ENCODE measurements around the gene ACTR2.
"Not testable (repeated sequence)": the region's sequence is repeated elsewhere in the genome, so short reads cannot be mapped to it uniquely, and the experiment has no call there.

The ACTR2 gene

DNA sequence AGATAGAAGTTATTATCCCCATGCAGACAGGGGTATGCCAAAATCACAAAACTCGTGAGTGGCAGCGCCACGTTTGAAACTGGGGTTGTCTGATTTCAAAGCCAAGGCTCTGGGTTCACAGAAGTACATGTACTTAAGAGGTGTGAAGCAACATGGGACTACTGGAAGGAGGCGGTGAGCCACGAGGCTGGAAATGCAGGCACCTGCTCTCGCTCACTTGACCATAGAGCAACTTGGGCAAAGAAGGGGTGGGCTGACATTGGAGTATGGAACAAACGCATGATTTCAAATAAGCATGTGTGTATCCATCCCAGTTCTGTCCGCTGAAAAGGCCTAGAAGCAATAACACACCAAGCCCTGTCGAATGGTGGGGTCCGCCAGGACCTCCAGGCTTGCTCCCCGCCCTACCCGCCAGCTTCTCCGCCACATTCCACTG, 593 bp upstream of the ACTR2 start:
- DNase-seq (ENCODE audit: insufficient read length, low spot score): no peak
- TF ChIP-seq PAX5 (IDR thresholded peaks at IDR 0.05; ENCODE audit: insufficient read depth, low read length, severe bottlenecking) (no peak), SPI1 (IDR thresholded peaks at IDR 0.05; ENCODE audit: low read depth, low read length) (no peak), POU2F2 (IDR thresholded peaks at IDR 0.05; ENCODE audit: low read depth, low read length) (no peak), TAF1 (IDR thresholded peaks at IDR 0.05; ENCODE audit: low read depth, low read length) (no peak), POLR2AphosphoS5 (IDR thresholded peaks at IDR 0.05; ENCODE audit: low read depth, low read length) (no peak), POLR2A (IDR thresholded peaks at IDR 0.05; ENCODE audit: low read depth, low read length) (no peak)
- no peak for FAIRE-seq

DNA sequence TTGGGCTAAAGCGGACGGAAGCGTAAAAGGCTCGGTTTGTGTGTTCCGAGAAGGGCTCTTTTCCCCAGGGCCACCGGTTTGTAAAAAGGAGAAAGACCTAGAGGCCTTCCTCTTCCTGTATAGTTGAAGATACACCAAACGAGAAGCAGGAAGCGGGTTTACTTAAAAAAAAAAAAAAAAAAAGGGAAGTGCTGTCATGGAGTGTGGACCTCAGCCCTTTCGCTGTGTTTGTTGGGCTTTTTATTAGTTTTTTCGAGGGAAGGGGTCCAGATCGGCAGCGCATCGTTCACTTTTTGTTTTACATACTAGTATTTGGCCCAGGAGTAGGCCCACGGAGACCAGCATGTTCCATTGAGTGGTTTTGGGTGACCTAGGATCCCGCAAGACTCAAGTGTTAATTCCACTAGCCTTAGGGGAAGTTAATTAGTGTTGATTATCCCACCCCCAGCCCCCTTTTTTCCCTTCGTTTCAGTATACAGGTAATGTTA, 676 bp downstream of the ACTR2 start:
- TF ChIP-seq SPI1 (IDR thresholded peaks at IDR 0.05; ENCODE audit: low read depth, low read length) (peak; percentile 97), POLR2A (IDR thresholded peaks at IDR 0.05; ENCODE audit: low read depth, low read length) (peak; percentile 57; the same call in 1 of the 2 replicates), TAF1 (IDR thresholded peaks at IDR 0.05; ENCODE audit: low read depth, low read length) (no peak)
- FAIRE-seq: no peak
- peak; percentile 23 for DNase-seq (ENCODE audit: insufficient read length, low spot score)

DNA sequence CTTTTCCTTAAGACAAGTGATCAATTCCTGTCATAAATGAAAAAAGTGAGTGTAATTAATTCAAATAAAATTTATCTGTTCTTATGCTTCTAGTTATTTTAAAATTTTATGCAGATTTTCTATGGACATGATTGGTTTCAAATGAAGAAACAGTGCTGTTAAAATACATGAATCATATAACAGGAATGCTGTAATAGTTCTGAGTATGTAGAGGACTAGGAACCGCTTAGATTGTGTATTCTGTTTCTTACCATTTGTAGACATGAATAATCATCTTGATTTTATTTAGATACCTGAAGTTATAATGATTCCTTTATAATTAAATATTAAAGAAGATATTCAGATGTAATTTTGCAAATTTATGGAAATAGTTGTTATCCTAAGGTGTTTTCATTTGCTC, 3.5 kb downstream of the ACTR2 start:
- FAIRE-seq: no peak
- TF ChIP-seq POLR2A (IDR thresholded peaks at IDR 0.05; ENCODE audit: low read depth, low read length) (no peak), SPI1 (IDR thresholded peaks at IDR 0.05; ENCODE audit: low read depth, low read length) (no peak), POU2F2 (IDR thresholded peaks at IDR 0.05; ENCODE audit: low read depth, low read length) (no peak), PAX5 (IDR thresholded peaks at IDR 0.05; ENCODE audit: insufficient read depth, low read length, severe bottlenecking) (no peak), POLR2AphosphoS5 (IDR thresholded peaks at IDR 0.05; ENCODE audit: low read depth, low read length) (no peak), TAF1 (IDR thresholded peaks at IDR 0.05; ENCODE audit: low read depth, low read length) (no peak)
- no peak for DNase-seq (ENCODE audit: insufficient read length, low spot score)

DNA sequence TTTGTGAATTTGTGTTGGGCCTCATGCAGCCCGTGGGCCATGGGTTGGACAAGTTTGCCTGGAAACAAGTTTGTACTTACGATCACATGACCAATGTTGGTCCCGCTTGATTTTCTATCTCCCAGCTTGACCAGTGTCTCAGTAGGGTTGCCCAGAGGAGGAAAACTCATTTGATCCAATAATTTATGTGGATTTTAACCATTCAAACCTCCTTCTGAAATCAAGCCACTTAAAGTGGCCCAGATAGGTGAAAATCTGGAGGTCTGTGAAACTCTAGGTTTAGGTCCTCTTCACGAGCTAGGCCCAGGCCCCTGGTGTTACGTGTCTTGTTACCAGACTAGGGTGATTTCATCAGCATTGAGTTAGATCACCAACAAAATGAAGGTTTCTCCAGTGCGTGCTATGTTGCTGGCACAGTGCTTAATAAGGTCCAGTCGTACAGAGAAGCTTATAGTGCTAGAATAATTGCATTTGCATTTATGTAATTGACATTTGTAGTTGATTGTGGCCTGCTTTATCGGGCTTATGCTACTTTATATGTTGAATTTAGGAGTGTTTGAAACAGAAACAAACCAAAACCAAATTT, 4.4 kb downstream of the ACTR2 start:
- no peak for TF ChIP-seq SPI1 (IDR thresholded peaks at IDR 0.05; ENCODE audit: low read depth, low read length)
- TF ChIP-seq POLR2A (IDR thresholded peaks at IDR 0.05; ENCODE audit: low read depth, low read length): no peak
- TF ChIP-seq POLR2AphosphoS5 (IDR thresholded peaks at IDR 0.05; ENCODE audit: low read depth, low read length): peak; percentile 79
- DNase-seq (ENCODE audit: insufficient read length, low spot score): no peak
- FAIRE-seq: no peak

DNA sequence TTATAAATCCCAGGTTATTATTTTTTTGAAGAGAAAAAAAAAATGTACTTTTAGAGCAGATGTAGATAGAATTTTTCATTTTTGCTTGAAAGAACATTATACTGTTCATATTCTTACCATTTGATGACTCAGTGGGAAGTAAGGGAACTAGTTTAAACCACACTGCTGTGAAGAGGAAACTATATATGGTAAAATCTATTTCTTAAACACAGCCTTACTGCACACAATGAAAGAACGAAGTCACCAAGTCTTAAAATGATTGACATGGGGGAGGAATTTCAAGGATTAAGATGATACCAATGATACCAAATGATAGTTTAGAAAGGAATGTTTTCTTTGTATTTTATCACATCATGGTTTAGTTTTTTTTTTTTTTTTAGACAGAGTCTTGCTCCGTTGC, 5.0 kb downstream of the ACTR2 start:
- FAIRE-seq: no peak
- no peak for DNase-seq (ENCODE audit: insufficient read length, low spot score)
- TF ChIP-seq SPI1 (IDR thresholded peaks at IDR 0.05; ENCODE audit: low read depth, low read length) (no peak), POU2F2 (IDR thresholded peaks at IDR 0.05; ENCODE audit: low read depth, low read length) (no peak), POLR2AphosphoS5 (IDR thresholded peaks at IDR 0.05; ENCODE audit: low read depth, low read length) (no peak), PAX5 (IDR thresholded peaks at IDR 0.05; ENCODE audit: insufficient read depth, low read length, severe bottlenecking) (no peak), POLR2A (IDR thresholded peaks at IDR 0.05; ENCODE audit: low read depth, low read length) (no peak), TAF1 (IDR thresholded peaks at IDR 0.05; ENCODE audit: low read depth, low read length) (no peak)

DNA sequence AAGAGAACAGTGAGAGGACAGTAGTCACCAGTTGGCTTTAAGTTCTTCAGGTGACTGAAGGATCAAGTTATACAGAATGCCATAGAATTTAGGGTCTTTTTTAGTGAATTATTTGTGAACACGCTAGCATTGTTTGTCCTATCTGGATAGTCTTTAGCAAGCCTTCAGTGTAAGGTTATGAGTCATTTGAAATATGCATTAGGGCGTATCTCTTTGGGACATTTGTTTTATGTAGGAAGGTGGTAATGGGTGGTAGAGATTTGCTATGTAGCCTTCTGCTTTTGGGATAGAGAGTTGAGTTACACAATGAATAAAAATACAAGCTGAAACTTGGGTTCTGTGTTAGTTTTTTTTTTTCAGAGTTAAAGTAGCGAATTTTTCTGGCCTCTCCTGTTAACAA, 13.0 kb downstream of the ACTR2 start:
- TF ChIP-seq PAX5 (IDR thresholded peaks at IDR 0.05; ENCODE audit: insufficient read depth, low read length, severe bottlenecking) (no peak), TAF1 (IDR thresholded peaks at IDR 0.05; ENCODE audit: low read depth, low read length) (no peak), POLR2A (IDR thresholded peaks at IDR 0.05; ENCODE audit: low read depth, low read length) (no peak), POU2F2 (IDR thresholded peaks at IDR 0.05; ENCODE audit: low read depth, low read length) (no peak), SPI1 (IDR thresholded peaks at IDR 0.05; ENCODE audit: low read depth, low read length) (no peak), POLR2AphosphoS5 (IDR thresholded peaks at IDR 0.05; ENCODE audit: low read depth, low read length) (no peak)
- FAIRE-seq (no peak), DNase-seq (ENCODE audit: insufficient read length, low spot score) (no peak)

DNA sequence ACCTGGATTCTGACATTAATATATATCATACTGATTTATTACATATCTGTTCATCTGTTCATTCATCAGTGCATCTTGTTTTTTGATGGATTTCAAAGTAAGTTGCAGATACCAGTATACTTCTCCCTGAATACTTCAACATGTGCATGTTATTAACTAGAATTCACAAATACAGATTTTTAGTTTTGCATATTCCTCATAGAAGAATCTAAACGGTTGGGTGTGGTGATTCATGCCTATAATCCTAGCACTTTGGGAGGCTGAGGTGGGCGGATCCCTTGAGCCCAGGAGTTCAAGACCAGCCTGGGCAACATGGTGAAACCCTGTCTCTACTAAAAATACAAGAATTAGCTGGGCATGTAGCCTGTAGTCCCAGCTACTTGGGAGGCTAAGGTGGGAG, 16.8 kb downstream of the ACTR2 start:
- not testable (repeated sequence) for FAIRE-seq; DNase-seq (ENCODE audit: insufficient read length, low spot score)

DNA sequence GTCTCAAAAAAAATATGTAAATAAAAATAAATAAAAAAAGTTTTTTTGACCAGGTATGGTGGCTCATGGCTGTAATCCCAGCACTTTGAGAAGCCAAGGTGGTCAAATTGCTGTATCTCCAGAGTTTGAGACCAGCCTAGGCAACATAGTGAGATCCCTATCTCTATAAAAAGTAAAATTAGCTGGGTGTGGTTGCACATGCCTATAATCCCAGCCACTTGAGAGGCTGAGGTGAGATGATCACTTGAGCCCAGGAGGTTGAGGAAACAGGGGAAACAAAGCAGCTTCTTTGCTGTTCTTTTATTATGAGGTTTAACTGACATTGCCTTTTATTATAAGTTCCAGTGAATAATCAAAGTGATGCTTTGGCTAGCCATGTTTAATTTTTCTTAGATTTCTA, 25.0 kb downstream of the ACTR2 start:
- FAIRE-seq (no peak), DNase-seq (ENCODE audit: insufficient read length, low spot score) (no peak)
- TF ChIP-seq PAX5 (IDR thresholded peaks at IDR 0.05; ENCODE audit: insufficient read depth, low read length, severe bottlenecking): no peak
- TF ChIP-seq POLR2AphosphoS5 (IDR thresholded peaks at IDR 0.05; ENCODE audit: low read depth, low read length): no peak
- TF ChIP-seq TAF1 (IDR thresholded peaks at IDR 0.05; ENCODE audit: low read depth, low read length): no peak
- no peak for TF ChIP-seq SPI1 (IDR thresholded peaks at IDR 0.05; ENCODE audit: low read depth, low read length)
- no peak for TF ChIP-seq POLR2A (IDR thresholded peaks at IDR 0.05; ENCODE audit: low read depth, low read length)
- TF ChIP-seq POU2F2 (IDR thresholded peaks at IDR 0.05; ENCODE audit: low read depth, low read length): no peak

DNA sequence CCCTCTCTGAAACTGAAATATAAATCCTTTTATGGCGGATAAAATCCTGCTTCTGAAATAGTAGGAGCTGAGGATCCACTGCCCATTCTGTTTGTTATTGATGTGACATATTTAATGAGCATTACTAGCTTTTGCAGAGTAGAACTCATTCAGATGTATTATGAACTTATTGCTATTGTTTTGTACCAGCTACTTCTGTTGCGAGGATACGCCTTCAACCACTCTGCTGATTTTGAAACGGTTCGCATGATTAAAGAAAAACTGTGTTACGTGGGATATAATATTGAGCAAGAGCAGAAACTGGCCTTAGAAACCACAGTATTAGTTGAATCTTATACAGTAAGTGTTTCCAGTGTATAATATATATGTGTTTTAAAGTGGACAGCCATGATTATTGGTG, 27.7 kb downstream of the ACTR2 start:
- DNase-seq (ENCODE audit: insufficient read length, low spot score) (no peak), FAIRE-seq (peak; percentile 28)
- no peak for TF ChIP-seq POU2F2 (IDR thresholded peaks at IDR 0.05; ENCODE audit: low read depth, low read length)
- no peak for TF ChIP-seq PAX5 (IDR thresholded peaks at IDR 0.05; ENCODE audit: insufficient read depth, low read length, severe bottlenecking)
- no peak for TF ChIP-seq POLR2A (IDR thresholded peaks at IDR 0.05; ENCODE audit: low read depth, low read length)
- TF ChIP-seq TAF1 (IDR thresholded peaks at IDR 0.05; ENCODE audit: low read depth, low read length): no peak
- no peak for TF ChIP-seq POLR2AphosphoS5 (IDR thresholded peaks at IDR 0.05; ENCODE audit: low read depth, low read length)
- TF ChIP-seq SPI1 (IDR thresholded peaks at IDR 0.05; ENCODE audit: low read depth, low read length): no peak

DNA sequence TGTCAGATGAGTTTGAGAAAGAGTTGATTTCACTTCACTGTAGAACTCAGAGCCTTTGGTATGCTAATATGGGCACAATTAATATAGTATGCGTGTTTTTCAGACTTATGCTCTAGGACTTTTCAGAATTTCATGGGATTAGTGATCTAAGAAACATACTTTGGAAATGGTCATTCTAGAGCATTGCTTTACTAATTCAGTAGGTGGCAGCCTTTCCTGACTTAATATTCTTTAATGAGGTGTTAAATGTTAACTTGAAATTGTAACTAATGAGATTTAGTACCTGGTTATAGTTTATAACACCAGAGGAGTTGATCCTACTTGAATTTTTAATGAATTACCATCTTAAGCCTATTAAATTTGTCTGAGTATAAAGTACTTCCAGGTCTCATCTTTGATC, 28.4 kb downstream of the ACTR2 start:
- TF ChIP-seq POU2F2 (IDR thresholded peaks at IDR 0.05; ENCODE audit: low read depth, low read length): no peak
- no peak for TF ChIP-seq SPI1 (IDR thresholded peaks at IDR 0.05; ENCODE audit: low read depth, low read length)
- no peak for TF ChIP-seq POLR2AphosphoS5 (IDR thresholded peaks at IDR 0.05; ENCODE audit: low read depth, low read length)
- no peak for TF ChIP-seq PAX5 (IDR thresholded peaks at IDR 0.05; ENCODE audit: insufficient read depth, low read length, severe bottlenecking)
- TF ChIP-seq TAF1 (IDR thresholded peaks at IDR 0.05; ENCODE audit: low read depth, low read length): no peak
- no peak for TF ChIP-seq POLR2A (IDR thresholded peaks at IDR 0.05; ENCODE audit: low read depth, low read length)
- FAIRE-seq (peak; percentile 9), DNase-seq (ENCODE audit: insufficient read length, low spot score) (no peak)

DNA sequence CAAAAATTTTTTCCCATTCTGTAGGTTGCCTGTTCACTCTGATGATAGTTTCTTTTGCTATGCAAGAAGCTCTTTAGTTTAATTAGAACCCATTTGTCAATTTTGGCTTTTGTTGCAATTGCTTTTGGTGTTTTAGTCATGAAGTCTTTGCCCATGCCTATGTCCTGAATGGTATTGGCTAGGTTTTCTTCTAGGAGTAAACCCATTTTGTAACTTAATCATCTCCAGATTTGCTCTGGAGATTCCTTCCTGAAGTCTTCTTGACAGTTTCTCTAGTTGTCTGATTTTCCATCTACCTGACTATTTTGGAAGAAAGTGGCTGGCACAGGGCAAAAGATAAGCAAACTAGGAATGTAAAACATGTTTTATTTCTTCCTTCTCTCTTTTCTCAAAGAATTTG, 30.2 kb downstream of the ACTR2 start:
- DNase-seq (ENCODE audit: insufficient read length, low spot score); FAIRE-seq: not testable (repeated sequence)

Data from GM12891 (cell line).